Adipose tissue (tissue), 3 donors: ENCODE data around the gene ZNF408. TPM values are rescaled to one million over a fixed set of nuclear protein-coding genes. Genes with fewer than 3 reads are reported as not detected.

Experiments
- H3K27ac ChIP-seq: one replicate; pipeline ENCODE4 v1.5.1; 2013; ENCODE audit warnings: low read depth, low read length
- WGBS, 3 donors: extraction: QIAGEN DNeasy Blood & Tissue Kit; methylation state at CpG; one replicate each; pipeline ENCODE4 v1.1.7; 2013; 5-methylcytosine and 5-hydroxymethylcytosine counted together
- polyA plus RNA-seq, 3 donors: library from polyadenylated mRNA; stranded (reverse); fragments of 200-250 nt; gene quantifications; one replicate each; pipeline ENCODE4 v1.2.3, GENCODE V29; 2013
- donor health status: healthy with polysubstance abuse.
- donor health status: Bipolar disorder and iron deficiency.
- donor health status: healthy.

ZNF408 gene
- polyA plus RNA-seq, 3 donors, result 4.0 to 8.0 (median 4.4) TPM

GRCh38 chr11:46741600-46742484 lies 41.0 kb downstream of the ZNF408 start:
- 72 to 80% (median 74%) methylated on average over 12 of the region's 12 CpGs for WGBS, 3 donors
- no peak overlapping the region for H3K27ac ChIP-seq

GRCh38 chr11:46743043-46743442 lies 42.2 kb downstream of the ZNF408 start:
- H3K27ac ChIP-seq, result no peak overlapping the region
- WGBS, 3 donors, result 84 to 98% (median 89%) methylated on average over 2 of the region's 2 CpGs

- H3K27ac ChIP-seq, result no peak overlapping the region
- WGBS, 3 donors, result 76 to 81% (median 77%) methylated on average over 10 of the region's 10 CpGs
Observed at GRCh38 chr11:46743693-46744339, 43.0 kb downstream of the ZNF408 start.

- 75 to 89% (median 83%) methylated on average over 1 of the region's 1 CpG for WGBS, 3 donors
- H3K27ac ChIP-seq, result no peak overlapping the region
Observed at GRCh38 chr11:46745328-46745727, 44.5 kb downstream of the ZNF408 start.

- 89 to 93% (median 92%) methylated on average over 3 of the region's 3 CpGs for WGBS, 3 donors
- H3K27ac ChIP-seq, result no peak overlapping the region
Observed at GRCh38 chr11:46745995-46746394, 45.2 kb downstream of the ZNF408 start.

- H3K27ac ChIP-seq, result no peak overlapping the region
- WGBS, 3 donors, result 93 to 97% (median 94%) methylated on average over 6 of the region's 6 CpGs
Observed at GRCh38 chr11:46747150-46747549, 46.3 kb downstream of the ZNF408 start.

Other genes with a start within 250 kb of the ZNF408 start
- gene AMBRA1, start 107.0 kb upstream of the ZNF408 start, polyA plus RNA-seq, result 10 to 100 TPM in 1 of 3 donors, 1 to 10 TPM in 2; 7.6 to 10.7 (median 9.9) TPM
- 1 to 10 TPM; 1.7 to 3.1 (median 2.5) TPM for gene HARBI1, start 83.8 kb upstream of the ZNF408 start, polyA plus RNA-seq
- gene ATG13, start 83.5 kb upstream of the ZNF408 start, polyA plus RNA-seq, result 10 to 100 TPM; 28.9 to 63.3 (median 36.4) TPM
- 10 to 100 TPM; 20.4 to 57.6 (median 47.7) TPM for gene ARHGAP1, start 412 bp upstream of the ZNF408 start, polyA plus RNA-seq
- not detected for gene F2, start 18.2 kb downstream of the ZNF408 start, polyA plus RNA-seq
- gene CKAP5, start 145.2 kb downstream of the ZNF408 start, polyA plus RNA-seq, result 10 to 100 TPM in 2 of 3 donors, 1 to 10 TPM in 1; 7.2 to 12.9 (median 12.8) TPM
- 1 to 10 TPM; 1.2 to 2.6 (median 2.0) TPM for gene LRP4, start 217.5 kb downstream of the ZNF408 start, polyA plus RNA-seq
- 10 to 100 TPM; 10.2 to 26.9 (median 12.0) TPM for gene CSTPP1, start 235.7 kb downstream of the ZNF408 start, polyA plus RNA-seq